HepG2 (cell line): ENCODE results near the gene GFRA1. TPM values are rescaled to one million over a fixed set of nuclear protein-coding genes. Genes with fewer than 3 reads are reported as not detected.

Experiments
- ATAC-seq: fragments of 200-7000 bp; cut with Tn5 transposase; 3 replicates; pipeline ENCODE4 v1.9.1; 2020; ENCODE audit warnings: mild to moderate bottlenecking, moderate library complexity
- BruUV-seq: library from RNA; stranded (reverse); fragments of 400-500 nt; replicated peaks from 2 replicates; lab custom pipeline; 2021; lab: Mats Ljungman, UMichigan
- CTCF ChIA-PET: fragments of 300-600 bp; formaldehyde crosslinking; extraction: SDS; loops from one replicate; lab custom pipeline; 2021; ENCODE audit warnings: low total read pairs, inconsistent platforms, low intra/inter-chr PET ratio; lab: Yijun Ruan, JAX
- POLR2A ChIA-PET: fragments of 350-600 bp; sonication (Branson Sonifier 250); formaldehyde crosslinking; loops from one replicate; lab custom pipeline; 2020; ENCODE audit warnings: antibody characterized with exemption, inconsistent platforms; lab: Yijun Ruan, JAX
- DNase-seq: peaks from one replicate; pipeline ENCODE4 v3.0.0-alpha.2; 2015; ENCODE audit warnings: low spot score
- FAIRE-seq: peaks from 3 replicates; lab custom pipeline; 2011; peaks lifted over from hg19 to GRCh38; lab: Jason Lieb, UNC
- H2AFZ ChIP-seq: one replicate; pipeline ENCODE4 v1.6.1; 2011; ENCODE audit warnings: low read length, inconsistent platforms
- H3K27ac ChIP-seq: fragments of 300-600 bp; 3 replicates; pipeline ENCODE4 v1.8.0; 2011; ENCODE audit warnings: mixed run types, mild to moderate bottlenecking, mixed read lengths, low read length, inconsistent platforms; ENCODE audit not compliant: insufficient read depth; ENCODE audit errors: extremely low read length
- H3K27me3 ChIP-seq, 2 experiments: fragments of 200-600 bp in 1 of 2; 2 replicates in 1 of 2; 3 replicates in 1 of 2; pipeline versions ENCODE4 v1.6.0 to v1.8.0; 2011; ENCODE audit warnings: low read length in 2 of 2, mild to moderate bottlenecking in 2 of 2, moderate library complexity in 2 of 2, inconsistent platforms in 1 of 2; ENCODE audit not compliant: insufficient read depth in 2 of 2, control insufficient read depth in 1 of 2
- H3K36me3 ChIP-seq, 2 experiments: fragments of 200-600 bp in 1 of 2; replicated peaks in 1 of 2; 2 replicates in 1 of 2; 3 replicates in 1 of 2; pipeline versions ENCODE4 v1.5.1 to v1.8.0; 2011; ENCODE audit warnings: low read length in 2 of 2, inconsistent platforms in 1 of 2; ENCODE audit not compliant: insufficient read depth in 2 of 2, control insufficient read depth in 1 of 2
- H3K4me1 ChIP-seq: 2 replicates; pipeline ENCODE4 v1.5.1; 2012; ENCODE audit warnings: low read length, inconsistent platforms; ENCODE audit not compliant: insufficient read depth
- H3K4me2 ChIP-seq: 2 replicates; pipeline ENCODE4 v1.6.0; 2011; ENCODE audit warnings: low read depth, low read length, inconsistent platforms
- H3K4me3 ChIP-seq, 3 experiments: fragments of 200-600 bp in 1 of 3; sonication (generic), shearing (Covaris generic) in 1 of 3; replicated peaks in 1 of 3; 2 replicates each; pipeline ENCODE4 v1.5.1; 2011 to 2016; ENCODE audit warnings: low read length in 3 of 3, inconsistent platforms in 2 of 3, low read depth in 2 of 3, mild to moderate bottlenecking in 2 of 3, control low read depth in 1 of 3, mixed read lengths in 1 of 3; ENCODE audit not compliant: insufficient read depth in 1 of 3
- H3K79me2 ChIP-seq: one replicate; pipeline ENCODE4 v1.6.1; 2011; ENCODE audit warnings: low read length, inconsistent platforms; ENCODE audit not compliant: insufficient read depth
- H3K9ac ChIP-seq: 2 replicates; pipeline ENCODE4 v1.6.0; 2011; ENCODE audit warnings: mild to moderate bottlenecking, low read depth, low read length, inconsistent platforms; ENCODE audit not compliant: insufficient read depth
- H3K9me3 ChIP-seq: 2 replicates; pipeline ENCODE4 v1.5.1; 2012; ENCODE audit warnings: mild to moderate bottlenecking, low read length
- H4K20me1 ChIP-seq: 2 replicates; pipeline ENCODE4 v1.6.0; 2011; ENCODE audit warnings: inconsistent platforms, mild to moderate bottlenecking, low read length, moderate library complexity; ENCODE audit not compliant: insufficient read depth
- GABPA ChIP-seq, 2 experiments: IDR thresholded peaks; 2 replicates each; pipeline ENCODE4 v1.6.1; 2011 to 2016; ENCODE audit warnings: low read depth in 2 of 2, low read length in 1 of 2, missing biosample characterization in 1 of 2, missing genetic modification characterization in 1 of 2
- GRHL1 ChIP-seq: sonication (generic); formaldehyde crosslinking; conservative IDR thresholded peaks from 2 replicates; pipeline ENCODE4 v1.8.0; 2022; ENCODE audit warnings: missing genetic modification reagents
- NCOA5 ChIP-seq: sonication (generic); formaldehyde crosslinking; IDR thresholded peaks from 2 replicates; pipeline ENCODE4 v1.4.0; 2020; ENCODE audit warnings: missing genetic modification reagents
- NFRKB ChIP-seq: fragments of 450-650 bp; IDR thresholded peaks from 2 replicates; pipeline ENCODE4 v1.6.1; 2017
- NR1H2 ChIP-seq: sonication (generic); formaldehyde crosslinking; IDR thresholded peaks from 2 replicates; pipeline ENCODE4 v1.8.1; 2022; ENCODE audit warnings: low read depth, missing genetic modification reagents, borderline replicate concordance
- PHF8 ChIP-seq: sonication (generic); formaldehyde crosslinking; IDR thresholded peaks from 2 replicates; pipeline ENCODE4 v1.5.0; 2020; ENCODE audit warnings: missing genetic modification reagents
- RAD51 ChIP-seq: fragments of 450-650 bp; IDR thresholded peaks from 2 replicates; pipeline ENCODE4 v1.6.1; 2016; ENCODE audit warnings: borderline replicate concordance
- RARA ChIP-seq: IDR thresholded peaks from 2 replicates; pipeline ENCODE4 v1.6.1; 2016; ENCODE audit warnings: missing genetic modification reagents, missing compliant biosample characterization
- RXRA ChIP-seq: sonication (generic); formaldehyde crosslinking; IDR thresholded peaks from 2 replicates; pipeline ENCODE4 v1.5.1; 2020; ENCODE audit warnings: missing genetic modification reagents
- THAP11 ChIP-seq: IDR thresholded peaks from 2 replicates; pipeline ENCODE4 v1.6.1; 2016; ENCODE audit warnings: missing biosample characterization, missing genetic modification reagents
- U2AF2 ChIP-seq: fragments of 200-400 bp; formaldehyde crosslinking; IDR thresholded peaks from 2 replicates; pipeline ENCODE4 v1.6.1; 2017; ENCODE audit warnings: low read depth, mild to moderate bottlenecking, low read length
- ZBTB10 ChIP-seq: sonication (generic); formaldehyde crosslinking; IDR thresholded peaks from 2 replicates; pipeline ENCODE4 v1.4.0; 2020; ENCODE audit warnings: missing genetic modification reagents, borderline replicate concordance
- ZEB1 ChIP-seq: IDR thresholded peaks from 2 replicates; pipeline ENCODE4 v1.6.1; 2012; ENCODE audit warnings: mild to moderate bottlenecking, low read depth, inconsistent platforms; ENCODE audit not compliant: insufficient replicate concordance
- ZFP82 ChIP-seq: sonication (generic); formaldehyde crosslinking; IDR thresholded peaks from 2 replicates; pipeline ENCODE4 v1.5.1; 2020; ENCODE audit warnings: mild to moderate bottlenecking, missing genetic modification reagents, borderline replicate concordance
- ZMYM2 ChIP-seq: sonication (generic); formaldehyde crosslinking; IDR thresholded peaks from 2 replicates; pipeline ENCODE4 v1.8.0; 2022; ENCODE audit warnings: mild to moderate bottlenecking, missing genetic modification reagents
- ZNF382 ChIP-seq: sonication (generic); formaldehyde crosslinking; IDR thresholded peaks from 2 replicates; pipeline ENCODE4 v1.5.0; 2020; ENCODE audit warnings: missing genetic modification reagents, mild to moderate bottlenecking, borderline replicate concordance
- WGBS: methylation state at CpG from one replicate; pipeline ENCODE4 v1.1.6; 2017; ENCODE audit warnings: low lambda C conversion rate; 5-methylcytosine and 5-hydroxymethylcytosine counted together
- in situ Hi-C: cut with HindIII; loops from 2 replicates; pipeline ENCODE4 v1.10.0; 2017; ENCODE audit warnings: low pct_unique_long_range_greater_than_20kb; ENCODE audit not compliant: extremely low pct_ligation_motif_present
- intact Hi-C: fragments of 100-400 bp; cut with micrococcal nuclease; formaldehyde crosslinking; loops from one replicate; pipeline ENCODE4 v1.10.0; 2022; ENCODE audit not compliant: unreplicated experiment
- polyA plus RNA-seq, 8 experiments: library from polyadenylated mRNA; depleted of rRNA in 3 of 8; stranded (reverse) in 7 of 8; unstranded in 1 of 8; fragments of >200 nt; fragmentation: Illumina TruSeq in 4 of 8; extraction: Trizol in 4 of 8; gene quantifications; 2 replicates each; pipeline versions ENCODE4 v1.2.1 to v1.2.3, GENCODE V29; 2011 to 2016; ENCODE audit warnings: low read depth in 4 of 8, missing spikeins in 1 of 8, mixed read lengths in 1 of 8; ENCODE audit not compliant: insufficient read depth in 1 of 8
- total RNA-seq, 5 experiments: library from RNA; depleted of rRNA; stranded (reverse); fragments of >200 nt; fragmentation: Illumina TruSeq; extraction: Trizol; gene quantifications; 2 replicates each; pipeline ENCODE4 v1.2.3, GENCODE V29; 2016; ENCODE audit warnings: low read depth in 1 of 5

Gene GFRA1
- total and polyA plus RNA-seq, 2 of the 13 experiments (the other 11 are each of a cell fraction or from before 2014, with no cell fraction given) = not detected

- ATAC-seq (no peak), FAIRE-seq (no peak), DNase-seq (no peak)
- H3K36me3 ChIP-seq = no peaks in the 10 kb centered on the region
- H2AFZ ChIP-seq = no peak overlapping the region
- intact Hi-C loops (no loop called here), in situ Hi-C loops (no loop called here)
- H3K79me2 ChIP-seq = no peaks in the 10 kb centered on the region
- no peak overlapping the region for H3K4me2 ChIP-seq
- no peaks in the 10 kb centered on the region for H3K4me1 ChIP-seq
- H3K27me3 ChIP-seq = no peaks in the 10 kb centered on the region; a peak in 1 of 5 replicates
- ChIA-PET CTCF (no interaction called here), POLR2A (no interaction called here)
- no peaks in the 10 kb centered on the region for H4K20me1 ChIP-seq
- TF ChIP-seq ZBTB10 (CRISPR knock-in tag) (no peak), ZMYM2 (CRISPR knock-in tag) (no peak), ZFP82 (CRISPR knock-in tag) (no peak), RAD51 (no peak), ZEB1 (no peak), GRHL1 (no peak), THAP11 (CRISPR knock-in tag) (no peak), PHF8 (CRISPR knock-in tag) (no peak), GABPA (IDR thresholded peaks at IDR 0.05; ENCODE audit: low read depth, low read length) (no peak), GABPA (CRISPR knock-in tag; IDR thresholded peaks at IDR 0.05; ENCODE audit: low read depth) (no peak), ZNF382 (CRISPR knock-in tag) (no peak), NR1H2 (CRISPR knock-in tag) (no peak), RXRA (CRISPR knock-in tag) (no peak), NCOA5 (CRISPR knock-in tag) (no peak), U2AF2 (no peak), NFRKB (no peak), RARA (CRISPR knock-in tag) (no peak)
- no TSS peak for BruUV-seq
- no CpG with 5 or more reads among the region's 2 CpGs for WGBS
- no peak overlapping the region for H3K4me3 ChIP-seq
- H3K9me3 ChIP-seq = no peaks in the 10 kb centered on the region
- H3K27ac ChIP-seq = no peak overlapping the region
- H3K9ac ChIP-seq = no peak overlapping the region
Observed at GRCh38 chr10:116109881-116110280, 163.1 kb downstream of the GFRA1 start.
